Natural killer cell treated with Interleukin-12 subunit alpha and Interleukin-12 subunit beta and Interleukin-15 and Interleukin-18, amount 100 ng/mL, for 72 hours (primary cell): ENCODE measurements around the gene TTC23L. TPM values are rescaled to one million over a fixed set of nuclear protein-coding genes. Genes with fewer than 3 reads are reported as not detected.
A peak's percentile ranks its signal among the peaks of the same experiment; 100 is the strongest.

Experiments
- ATAC-seq, 2 donors: fragments of 150-1000 bp; cut with Tn5 transposase in 1 of 2; sonication (Bioruptor Pico), chemical (Tn5 transposase) in 1 of 2; 2 replicates each; pipeline ENCODE4 v1.10.0; 2021
- DNase-seq: peaks from one replicate; pipeline ENCODE4 v3.0.0; 2022; ENCODE audit warnings: low spot score
- H3K27ac Mint-ChIP-seq, 2 donors: 1 replicate in 1 of 2; 2 replicates in 1 of 2; pipeline ENCODE4 v1.8.0; 2022; ENCODE audit warnings: mixed read lengths in 2 of 2, mild to moderate bottlenecking in 1 of 2, moderate library complexity in 1 of 2
- H3K27me3 Mint-ChIP-seq, 2 donors: 1 replicate in 1 of 2; 2 replicates in 1 of 2; pipeline ENCODE4 v1.8.0; 2022; ENCODE audit warnings: mixed read lengths in 2 of 2
- H3K36me3 Mint-ChIP-seq: one replicate; pipeline ENCODE4 v1.8.0; 2022; ENCODE audit warnings: mixed read lengths
- H3K4me1 Mint-ChIP-seq, 2 donors: 1 replicate in 1 of 2; 2 replicates in 1 of 2; pipeline ENCODE4 v1.8.0; 2022; ENCODE audit warnings: low read depth in 2 of 2, mixed read lengths in 2 of 2, mild to moderate bottlenecking in 1 of 2
- H3K4me3 Mint-ChIP-seq: one replicate; pipeline ENCODE4 v1.8.0; 2022; ENCODE audit warnings: mixed read lengths
- H3K9me3 Mint-ChIP-seq: 2 replicates; pipeline ENCODE4 v1.8.0; 2022; ENCODE audit warnings: mixed read lengths
- total RNA-seq, 2 donors: library from RNA; stranded (reverse); gene quantifications; one replicate each; pipeline ENCODE4 v1.2.3, GENCODE V29; 2022

TTC23L gene
- total RNA-seq, result not detected

GRCh38 chr5:34838785-34839714 lies at the start of gene TTC23L:
Gene TTC23L (plus strand): TSS chr5:34839164. CDS start chr5:34840672, 1,508 bp downstream.
- DNase-seq (peak; percentile 93), ATAC-seq (peak; percentile 95)
- H3K9me3 Mint-ChIP-seq, result no peaks in the 10 kb centered on the region
- peaks cover 12% of the 10 kb centered on the region in 2 donors for H3K4me1 Mint-ChIP-seq
- H3K4me3 Mint-ChIP-seq, result peak within 1 kb of the TSS; percentile 94
- H3K27me3 Mint-ChIP-seq, result peaks cover 3 to 8% of the 10 kb centered on the region in 2 donors
- no peaks in the 10 kb centered on the region for H3K36me3 Mint-ChIP-seq
- peak within 1 kb of the TSS; percentile 69 to 80 for H3K27ac Mint-ChIP-seq

DNA sequence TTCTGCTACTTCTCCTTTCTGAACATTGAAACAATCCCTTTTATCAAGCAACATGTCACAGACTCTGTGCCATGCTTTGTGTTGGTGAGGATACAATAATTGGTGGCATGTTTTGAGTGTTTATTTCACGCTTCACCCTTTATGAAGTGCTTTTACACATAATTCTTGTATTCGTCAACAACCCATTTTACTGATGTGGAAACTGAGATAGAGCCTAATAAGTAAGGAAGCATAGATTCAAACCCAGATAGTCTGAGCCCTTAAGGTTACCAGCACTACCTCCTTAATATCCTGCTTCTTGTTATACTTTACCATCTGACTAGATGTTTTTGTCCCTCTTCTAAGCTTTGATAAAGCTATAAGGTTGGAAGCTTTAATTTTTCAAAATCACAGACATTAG lies 49.3 kb upstream of the TTC23L start:
- no peaks in the 10 kb centered on the region for H3K36me3 Mint-ChIP-seq
- H3K4me1 Mint-ChIP-seq, result no peaks in the 10 kb centered on the region
- H3K4me3 Mint-ChIP-seq, result no peak overlapping the region
- no peaks in the 10 kb centered on the region for H3K9me3 Mint-ChIP-seq
- no peak for DNase-seq
- ATAC-seq, result no peak
- H3K27ac Mint-ChIP-seq, result no peak overlapping the region
- peaks cover 8 to 13% of the 10 kb centered on the region in 2 donors for H3K27me3 Mint-ChIP-seq

- no peak for ATAC-seq
- no peak for DNase-seq
- H3K36me3 Mint-ChIP-seq, result no peaks in the 10 kb centered on the region
- no peak overlapping the region for H3K27ac Mint-ChIP-seq
- peaks cover 8 to 13% of the 10 kb centered on the region in 2 donors for H3K27me3 Mint-ChIP-seq
- H3K4me1 Mint-ChIP-seq, result no peaks in the 10 kb centered on the region
- no peak overlapping the region for H3K4me3 Mint-ChIP-seq
- H3K9me3 Mint-ChIP-seq, result no peaks in the 10 kb centered on the region
These were observed 48.9 kb upstream of the TTC23L start for GRCh38 chr5:34790069-34790468.

DNA sequence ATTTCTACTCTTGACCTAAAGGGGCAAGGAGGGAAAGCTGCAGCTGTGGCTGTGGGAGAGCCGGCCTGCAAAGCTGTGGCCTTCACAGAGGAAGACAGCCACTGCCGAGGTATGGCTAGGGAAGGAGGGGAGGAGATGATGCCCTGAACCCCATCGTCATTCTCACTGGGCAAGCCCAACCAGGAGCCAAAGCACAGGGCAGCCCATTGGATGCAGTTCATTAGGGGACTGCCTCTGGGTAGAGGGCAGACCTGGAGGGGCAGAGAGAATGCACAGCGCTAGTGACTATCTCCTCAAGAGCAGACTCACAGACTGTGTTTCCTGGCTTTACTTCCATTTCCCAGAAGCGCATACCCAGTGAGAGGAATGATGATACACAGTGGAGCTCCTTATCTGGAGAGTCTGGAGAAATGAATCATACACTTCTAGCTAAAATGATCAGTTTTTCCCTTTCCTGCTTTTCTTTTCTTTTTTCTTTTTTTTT lies 47.2 kb upstream of the TTC23L start:
- H3K9me3 Mint-ChIP-seq, result no peaks in the 10 kb centered on the region
- no peaks in the 10 kb centered on the region for H3K4me1 Mint-ChIP-seq
- no peak for ATAC-seq
- H3K27ac Mint-ChIP-seq, result no peak overlapping the region
- peaks cover 8 to 13% of the 10 kb centered on the region in 2 donors for H3K27me3 Mint-ChIP-seq
- DNase-seq, result no peak
- H3K36me3 Mint-ChIP-seq, result no peaks in the 10 kb centered on the region
- H3K4me3 Mint-ChIP-seq, result no peak overlapping the region

- H3K27ac Mint-ChIP-seq, result no peak overlapping the region
- no peak for ATAC-seq
- peaks cover 3 to 6% of the 10 kb centered on the region in 2 donors for H3K27me3 Mint-ChIP-seq
- no peaks in the 10 kb centered on the region for H3K4me1 Mint-ChIP-seq
- no peaks in the 10 kb centered on the region for H3K36me3 Mint-ChIP-seq
- H3K4me3 Mint-ChIP-seq, result no peak overlapping the region
- DNase-seq, result no peak
- H3K9me3 Mint-ChIP-seq, result no peaks in the 10 kb centered on the region
These were observed 36.0 kb upstream of the TTC23L start for GRCh38 chr5:34802834-34803563.

DNA sequence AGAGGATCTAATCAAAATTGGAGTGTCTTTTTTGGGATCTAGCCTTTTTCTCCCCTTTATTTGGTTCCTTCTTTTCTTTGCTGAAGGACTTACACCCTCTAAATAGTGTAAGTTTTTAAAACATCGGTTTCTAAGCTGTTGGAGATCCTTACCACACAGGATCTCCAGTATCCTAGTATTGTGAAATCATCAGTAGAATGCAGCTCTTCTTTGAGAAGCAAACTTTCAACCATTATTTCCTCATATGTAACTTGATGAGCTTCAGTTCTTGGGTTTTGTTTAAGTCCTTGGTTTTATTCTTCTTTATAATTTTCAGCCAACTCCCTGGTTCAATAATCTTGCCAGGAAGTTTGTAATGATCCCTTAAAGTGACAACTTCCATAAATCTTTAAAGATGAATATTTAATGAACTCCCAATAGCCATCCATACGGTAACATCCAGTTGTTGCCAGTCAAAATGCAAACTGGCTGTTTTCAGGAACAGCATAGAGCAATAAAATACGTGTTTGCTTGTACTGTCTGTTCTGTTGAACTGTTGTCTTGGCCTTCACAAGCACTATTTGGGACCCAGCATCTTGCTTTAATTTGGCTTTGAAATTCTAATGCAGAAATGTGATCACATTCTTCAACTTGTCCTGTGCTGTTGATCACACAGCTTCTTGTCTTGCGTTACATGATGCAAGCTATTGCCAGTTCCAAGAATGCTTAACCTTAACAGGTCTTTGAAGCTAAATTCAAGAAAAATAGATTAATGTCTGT lies 34.8 kb upstream of the TTC23L start:
- Mint-ChIP-seq H3K36me3 (no peaks in the 10 kb centered on the region), H3K27me3 (peaks cover 3 to 6% of the 10 kb centered on the region in 2 donors), H3K27ac (no peak overlapping the region), H3K9me3 (no peaks in the 10 kb centered on the region), H3K4me1 (no peaks in the 10 kb centered on the region), H3K4me3 (no peak overlapping the region)
- DNase-seq (no peak), ATAC-seq (no peak)

- Mint-ChIP-seq H3K4me1 (no peaks in the 10 kb centered on the region), H3K4me3 (no peak overlapping the region), H3K36me3 (no peaks in the 10 kb centered on the region), H3K27me3 (peaks cover 3 to 6% of the 10 kb centered on the region in 2 donors), H3K9me3 (no peaks in the 10 kb centered on the region), H3K27ac (no peak overlapping the region)
- DNase-seq (no peak), ATAC-seq (no peak)
These were observed 34.1 kb upstream of the TTC23L start for GRCh38 chr5:34804913-34805312.

GRCh38 chr5:34806532-34806931 lies 32.4 kb upstream of the TTC23L start:
- Mint-ChIP-seq H3K4me3 (no peak overlapping the region), H3K27me3 (peaks cover 5 to 13% of the 10 kb centered on the region in 2 donors), H3K4me1 (no peaks in the 10 kb centered on the region), H3K36me3 (no peaks in the 10 kb centered on the region), H3K27ac (no peak overlapping the region), H3K9me3 (no peaks in the 10 kb centered on the region)
- no peak for DNase-seq
- ATAC-seq, result no peak

GRCh38 chr5:34811706-34812105 lies 27.3 kb upstream of the TTC23L start:
- no peak for DNase-seq
- H3K4me1 Mint-ChIP-seq, result no peaks in the 10 kb centered on the region
- H3K27me3 Mint-ChIP-seq, result peaks cover 2 to 7% of the 10 kb centered on the region in 2 donors
- H3K36me3 Mint-ChIP-seq, result no peaks in the 10 kb centered on the region
- no peak overlapping the region for H3K4me3 Mint-ChIP-seq
- ATAC-seq, result no peak
- H3K9me3 Mint-ChIP-seq, result no peaks in the 10 kb centered on the region
- H3K27ac Mint-ChIP-seq, result no peak overlapping the region

GRCh38 chr5:34813509-34813908 lies 25.5 kb upstream of the TTC23L start:
- no peak for ATAC-seq
- Mint-ChIP-seq H3K36me3 (no peaks in the 10 kb centered on the region), H3K4me3 (no peak overlapping the region), H3K9me3 (no peaks in the 10 kb centered on the region), H3K27me3 (peaks cover 2 to 7% of the 10 kb centered on the region in 2 donors), H3K4me1 (no peaks in the 10 kb centered on the region), H3K27ac (no peak overlapping the region)
- no peak for DNase-seq

DNA sequence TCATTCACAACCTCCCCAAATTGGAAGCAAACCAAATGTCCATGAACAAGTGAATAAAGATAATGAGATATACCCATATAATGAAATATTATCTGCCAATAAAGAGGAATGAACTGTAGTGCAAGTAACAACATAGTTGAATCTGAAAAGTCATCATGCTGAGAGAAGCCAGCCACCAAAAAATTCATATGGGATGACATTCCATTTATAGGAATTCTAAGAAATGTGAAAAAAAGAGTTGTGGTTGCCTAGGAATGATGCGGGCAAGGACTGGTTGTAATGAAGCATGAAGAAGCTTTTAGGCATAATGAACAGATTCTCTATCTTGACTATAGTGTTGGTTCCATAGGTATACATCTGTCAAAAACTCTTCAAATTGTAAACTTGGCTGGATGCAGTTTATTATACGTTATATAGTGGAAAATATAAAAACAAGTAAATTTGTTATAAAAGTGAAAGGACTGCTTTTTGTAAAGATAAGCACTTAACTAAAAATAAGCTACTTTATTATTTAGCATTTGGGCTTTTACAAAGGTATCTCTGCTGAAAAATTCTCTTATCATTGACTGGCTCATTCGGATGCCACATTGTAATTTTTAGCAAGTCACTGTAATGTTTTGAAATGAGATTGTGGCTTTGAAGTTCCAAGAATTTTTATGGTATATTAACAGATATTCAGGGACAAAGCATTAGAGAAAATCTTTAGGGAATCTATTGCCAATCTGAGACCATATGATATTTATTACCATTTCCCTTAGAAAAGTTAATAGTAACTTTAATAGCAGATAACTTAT lies 21.2 kb upstream of the TTC23L start:
- DNase-seq (no peak), ATAC-seq (no peak)
- no peak overlapping the region for H3K4me3 Mint-ChIP-seq
- H3K4me1 Mint-ChIP-seq, result no peaks in the 10 kb centered on the region
- H3K27ac Mint-ChIP-seq, result no peak overlapping the region
- H3K27me3 Mint-ChIP-seq, result no peaks in the 10 kb centered on the region
- no peaks in the 10 kb centered on the region for H3K9me3 Mint-ChIP-seq
- no peaks in the 10 kb centered on the region for H3K36me3 Mint-ChIP-seq

DNA sequence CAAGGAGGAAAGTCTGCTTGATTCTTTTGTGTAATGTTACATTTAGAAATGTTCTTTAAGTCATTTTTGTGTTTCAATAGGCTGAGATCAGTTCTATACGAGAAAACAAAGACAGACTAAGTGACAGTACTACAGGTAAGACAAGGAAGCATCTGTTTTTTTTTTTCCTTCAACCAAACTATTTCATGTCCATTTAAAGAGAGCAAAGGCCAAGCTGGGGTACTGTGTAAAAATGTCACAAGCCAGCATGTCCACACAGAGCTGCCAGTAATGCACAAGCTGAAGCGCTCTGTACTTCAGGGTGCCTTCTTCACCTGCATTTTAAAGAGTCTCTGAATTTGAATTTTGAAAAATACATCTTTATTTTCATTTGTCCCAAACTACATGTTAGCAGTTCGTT lies 20.2 kb upstream of the TTC23L start:
- Mint-ChIP-seq H3K36me3 (no peaks in the 10 kb centered on the region), H3K27me3 (peaks cover 3 to 9% of the 10 kb centered on the region in 2 donors), H3K4me3 (no peak overlapping the region), H3K27ac (no peak overlapping the region), H3K9me3 (no peaks in the 10 kb centered on the region), H3K4me1 (no peaks in the 10 kb centered on the region)
- DNase-seq, result no peak
- ATAC-seq, result no peak

- ATAC-seq, result no peak
- no peak for DNase-seq
- Mint-ChIP-seq H3K9me3 (no peaks in the 10 kb centered on the region), H3K4me1 (no peaks in the 10 kb centered on the region), H3K36me3 (no peaks in the 10 kb centered on the region), H3K27ac (no peak overlapping the region), H3K4me3 (no peak overlapping the region), H3K27me3 (peaks cover 3 to 14% of the 10 kb centered on the region in 2 donors)
These were observed 18.4 kb upstream of the TTC23L start for GRCh38 chr5:34820593-34820992.
